ENCODE measurements around the gene EPHB1.

- TF ChIP-seq CTCF (IDR thresholded peaks at IDR 0.05) (no peak), USF2 (CRISPR knock-in tag; IDR thresholded peaks at IDR 0.05) (no peak), TP53 (CRISPR knock-in tag; IDR thresholded peaks at IDR 0.05) (no peak), CREB1 (CRISPR knock-in tag; IDR thresholded peaks at IDR 0.05) (no peak)
These were observed 169.2 kb downstream of the EPHB1 start for GRCh38 chr3:134964226-134964625.
